Activated T-cell treated with anti-CD3 and anti-CD28 coated beads for 1 hour (primary cell): ENCODE data around the gene TATDN2.
"Not testable (repeated sequence)": the region's sequence is repeated elsewhere in the genome, so short reads cannot be mapped to it uniquely, and the experiment has no call there.

Experiments used
- DNase-seq: peaks from one replicate; pipeline ENCODE4 v3.0.0-alpha.2; 2020; ENCODE audit warnings: low read depth

The TATDN2 gene

DNA sequence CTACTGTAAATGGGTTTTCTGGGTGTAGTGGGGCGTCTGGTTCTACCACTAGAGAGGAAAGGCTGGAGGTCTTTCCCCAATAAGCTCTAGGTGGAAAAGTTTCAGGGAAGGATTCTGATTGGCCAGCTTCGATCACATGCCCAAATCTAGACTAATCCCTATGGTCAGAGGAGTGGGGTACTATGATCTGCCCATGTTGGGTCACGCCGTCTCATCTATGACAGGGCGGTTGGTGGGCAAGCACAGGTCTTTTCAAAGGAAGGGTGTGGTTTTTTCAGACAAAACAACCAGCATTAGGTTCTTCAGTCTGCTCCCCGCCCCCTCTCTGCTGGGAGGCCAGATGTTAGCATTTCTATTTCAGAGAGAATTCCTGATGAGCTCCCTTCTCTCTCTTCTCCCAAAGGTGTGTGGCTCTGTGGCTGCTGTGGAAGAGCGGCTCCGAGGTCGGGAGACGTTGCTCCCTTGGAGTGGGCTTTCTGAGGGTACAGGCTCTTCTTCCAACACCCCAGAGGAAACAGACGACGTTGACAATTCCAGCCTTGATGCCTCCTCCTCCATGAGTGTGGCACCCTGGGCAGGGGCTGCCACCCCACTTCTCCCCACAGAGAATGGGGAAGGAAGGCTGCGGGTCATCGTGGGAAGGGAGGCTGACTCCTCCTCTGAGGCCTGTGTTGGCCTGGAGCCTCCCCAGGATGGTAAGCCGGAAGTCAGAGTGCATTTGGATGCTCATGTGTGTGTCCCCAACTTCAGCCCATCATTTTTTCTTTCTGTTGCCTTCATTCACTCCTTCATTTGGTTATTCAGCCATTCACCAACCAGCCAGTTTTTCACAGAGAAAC is 9.7 kb upstream of the TATDN2 start:
- DNase-seq = no peak

DNA sequence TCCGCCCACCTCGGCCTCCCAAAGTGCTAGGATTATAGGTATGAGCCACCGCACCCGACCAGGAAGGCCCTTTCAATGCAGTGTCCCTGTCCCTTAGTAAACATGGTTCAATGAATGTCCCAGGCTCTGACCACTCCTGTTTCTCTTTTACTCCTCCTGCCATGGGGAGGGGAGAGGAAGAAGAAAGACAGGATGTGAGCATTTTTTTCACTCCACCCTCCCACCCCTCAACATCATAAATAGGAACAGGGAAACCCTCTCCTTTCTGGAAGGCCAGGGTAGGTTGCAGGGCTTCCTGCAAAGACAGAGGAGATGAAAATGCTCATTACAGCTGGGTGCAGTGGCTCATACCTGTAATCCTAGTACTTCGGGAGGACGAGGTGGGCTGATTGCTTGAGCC is 7.5 kb upstream of the TATDN2 start:
- no peak for DNase-seq

DNA sequence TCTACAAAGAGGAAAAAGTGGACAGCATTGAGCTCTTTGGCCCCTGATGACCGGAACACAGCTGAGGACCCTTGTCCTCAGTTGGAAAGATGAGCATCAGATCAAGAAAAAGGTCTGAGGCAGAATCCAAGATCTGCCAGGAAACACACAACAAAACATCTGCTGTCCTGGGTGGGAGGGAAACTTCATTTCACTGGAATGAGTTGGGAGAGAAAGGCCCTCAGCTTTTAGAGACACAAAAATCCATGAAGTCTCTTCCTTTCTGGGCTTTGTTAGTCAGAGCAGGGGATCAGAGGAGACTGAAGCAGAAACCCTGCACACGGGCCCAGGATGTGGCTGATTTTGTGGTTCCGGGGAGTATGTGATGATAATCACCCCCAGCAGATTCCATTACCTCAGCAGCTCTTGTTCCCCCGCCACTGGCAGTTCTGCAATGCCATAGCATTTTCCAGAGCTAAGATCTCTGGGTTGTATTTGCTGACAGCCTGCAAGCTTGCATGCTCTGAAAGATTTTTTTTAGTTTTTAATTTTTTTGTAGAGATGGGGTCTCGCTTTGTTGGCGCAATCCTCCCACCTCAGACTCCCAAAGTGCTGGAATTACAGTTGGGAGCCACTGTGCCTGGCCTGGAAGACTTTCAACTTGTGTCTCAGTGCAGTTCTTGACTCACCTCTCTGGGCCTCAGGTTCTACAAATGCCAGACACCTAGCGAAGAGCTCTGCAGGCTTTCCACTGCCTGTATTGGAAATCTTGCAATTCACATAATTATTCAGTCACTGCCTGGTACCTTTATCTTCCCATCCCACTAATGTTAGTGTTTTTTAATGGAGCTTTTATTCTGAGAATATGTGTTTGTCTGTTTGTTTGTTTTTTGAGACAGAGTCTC is 5.8 kb upstream of the TATDN2 start:
- DNase-seq = peak; percentile 66

DNA sequence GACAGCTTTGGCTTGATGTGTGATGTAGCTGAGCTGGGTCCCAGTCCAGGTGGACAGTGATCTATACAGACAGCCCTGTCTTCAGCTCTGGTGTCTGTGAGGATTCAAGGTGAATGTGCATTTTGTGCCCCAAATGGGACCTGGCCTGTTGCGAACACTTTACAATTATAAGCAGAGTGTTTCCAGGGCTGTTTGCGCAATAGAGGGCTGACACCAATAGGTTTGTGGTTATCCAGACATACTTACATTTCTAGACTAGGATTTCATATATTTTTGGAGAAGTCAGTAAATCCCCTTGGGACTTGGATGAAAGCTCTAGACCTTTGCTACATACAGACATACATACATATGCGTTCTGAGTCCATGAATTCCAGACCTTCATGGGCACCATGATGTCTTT is 4.2 kb upstream of the TATDN2 start:
- no peak for DNase-seq

DNA sequence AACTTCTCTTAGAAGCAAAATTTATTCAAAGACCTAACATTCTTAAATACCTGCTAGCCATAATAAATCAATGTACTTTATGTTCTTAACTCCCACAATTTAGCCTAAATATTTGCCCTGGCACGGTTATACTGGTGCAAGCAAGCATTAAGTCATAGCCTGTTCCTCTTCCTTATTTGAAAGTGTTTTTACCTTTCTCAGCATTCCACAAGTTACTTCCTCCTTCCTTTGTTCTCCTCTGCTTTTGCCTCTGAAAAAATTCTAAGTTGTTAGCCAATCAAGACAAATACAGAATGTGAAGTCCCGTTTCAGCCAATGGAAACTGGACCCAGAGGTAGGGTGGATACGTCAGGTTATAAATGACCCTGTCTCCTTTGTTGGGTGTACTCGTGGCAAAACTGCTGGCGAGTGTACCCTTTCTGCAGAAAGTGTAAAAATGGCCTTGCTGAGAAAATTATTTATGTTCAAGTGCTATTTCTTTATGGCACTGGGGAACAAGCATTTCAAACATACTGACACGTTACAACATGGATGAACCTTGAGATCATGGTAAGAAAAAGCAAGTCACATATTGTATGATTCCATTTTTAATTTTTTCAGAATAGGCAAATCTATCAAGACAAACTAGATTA is 3.1 kb upstream of the TATDN2 start:
- DNase-seq = no peak

DNA sequence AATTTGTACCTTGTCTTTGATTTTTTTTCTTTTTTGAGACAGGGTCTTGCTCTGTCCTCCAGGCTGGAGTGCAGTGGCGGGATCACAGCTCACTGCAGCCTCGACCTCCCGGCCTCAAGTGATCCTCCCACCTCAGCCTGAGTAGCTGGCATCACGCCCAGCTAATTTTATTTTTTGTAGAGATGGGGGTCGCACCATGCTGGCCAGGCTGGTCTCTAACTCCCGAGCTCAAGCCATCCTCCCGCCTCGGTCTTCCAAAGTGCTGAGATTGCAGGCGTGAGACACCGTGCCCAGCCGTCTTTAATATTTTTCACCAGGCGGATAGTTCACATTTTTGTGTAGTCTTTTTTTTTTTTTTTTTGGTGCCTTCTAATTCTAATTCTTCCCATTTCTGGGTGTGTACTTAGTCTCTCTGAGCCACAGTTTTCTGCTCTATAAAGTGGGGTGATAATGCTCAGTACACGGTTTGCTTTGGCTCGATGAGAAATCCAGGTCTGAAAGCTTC is 528 bp upstream of the TATDN2 start:
- DNase-seq = no peak

DNA sequence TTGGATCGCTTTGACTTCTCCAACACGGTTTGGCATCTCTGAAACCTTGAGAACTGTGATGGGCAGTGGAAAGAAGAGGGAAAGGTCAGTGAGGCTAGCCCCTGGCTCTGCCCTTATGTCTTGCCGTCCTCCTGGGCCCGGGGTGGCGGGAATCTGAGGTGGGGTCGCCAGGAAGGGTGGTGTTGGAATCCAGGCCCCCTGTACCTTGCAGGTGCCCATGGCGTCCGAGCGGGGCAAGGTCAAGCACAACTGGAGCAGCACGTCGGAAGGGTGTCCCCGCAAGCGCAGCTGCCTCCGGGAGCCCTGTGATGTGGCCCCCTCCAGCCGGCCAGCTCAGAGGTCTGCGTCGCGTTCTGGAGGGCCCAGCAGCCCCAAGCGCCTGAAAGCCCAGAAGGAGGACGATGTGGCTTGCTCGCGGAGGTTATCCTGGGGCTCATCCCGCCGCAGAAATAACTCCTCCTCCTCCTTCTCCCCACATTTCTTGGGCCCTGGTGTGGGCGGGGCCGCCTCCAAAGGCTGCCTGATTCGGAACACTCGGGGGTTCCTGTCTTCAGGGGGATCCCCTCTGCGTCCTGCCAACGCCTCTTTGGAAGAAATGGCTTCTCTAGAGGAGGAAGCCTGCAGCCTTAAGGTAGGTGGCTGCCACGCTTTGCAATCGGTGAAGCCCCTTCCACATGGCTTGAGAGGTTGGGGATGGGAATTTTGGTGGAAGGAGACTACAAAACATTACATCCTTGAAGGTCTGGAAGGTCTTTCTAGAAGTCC is 907 bp downstream of the TATDN2 start:
- peak; percentile 30 for DNase-seq

DNA sequence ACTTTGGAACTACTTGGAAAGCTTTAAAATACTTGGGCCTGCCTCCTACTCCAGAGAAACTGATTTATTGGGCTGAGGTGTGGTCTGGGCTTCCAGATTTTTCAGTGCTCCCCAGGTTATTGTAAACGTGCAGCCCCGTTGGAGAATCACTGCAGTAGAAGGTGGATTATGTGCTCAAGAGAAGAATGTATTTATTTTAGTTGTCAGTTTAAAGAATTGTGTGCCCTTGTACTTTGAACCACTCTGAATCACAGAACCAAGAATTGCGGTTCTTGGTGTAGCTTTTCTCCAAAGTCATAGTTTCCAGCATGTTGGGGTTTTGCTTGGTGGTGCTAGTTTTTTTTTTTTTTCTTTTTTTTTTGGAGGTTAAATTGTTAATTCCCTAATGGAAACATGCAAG is 1.6 kb downstream of the TATDN2 start:
- no peak for DNase-seq

DNA sequence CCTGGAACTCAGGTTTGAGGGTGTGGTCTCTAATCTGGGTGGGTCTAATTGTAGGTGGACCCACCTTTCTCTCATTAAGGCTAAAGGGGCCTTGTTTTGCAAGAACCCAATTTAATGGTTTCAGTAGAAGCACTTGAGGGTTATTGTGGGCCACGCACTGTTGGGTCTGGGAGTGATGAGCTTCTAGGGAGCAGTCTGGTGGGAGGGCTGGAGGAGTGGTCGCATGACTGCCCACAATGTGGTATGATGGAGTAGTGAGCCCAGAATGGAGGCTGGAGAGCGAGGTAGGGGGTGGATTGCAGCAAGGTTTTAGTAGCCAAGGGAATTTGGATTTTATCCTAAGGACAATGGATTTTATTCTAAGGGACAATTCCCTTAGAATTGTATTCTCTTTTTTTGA is 2.7 kb downstream of the TATDN2 start:
- no peak for DNase-seq

DNA sequence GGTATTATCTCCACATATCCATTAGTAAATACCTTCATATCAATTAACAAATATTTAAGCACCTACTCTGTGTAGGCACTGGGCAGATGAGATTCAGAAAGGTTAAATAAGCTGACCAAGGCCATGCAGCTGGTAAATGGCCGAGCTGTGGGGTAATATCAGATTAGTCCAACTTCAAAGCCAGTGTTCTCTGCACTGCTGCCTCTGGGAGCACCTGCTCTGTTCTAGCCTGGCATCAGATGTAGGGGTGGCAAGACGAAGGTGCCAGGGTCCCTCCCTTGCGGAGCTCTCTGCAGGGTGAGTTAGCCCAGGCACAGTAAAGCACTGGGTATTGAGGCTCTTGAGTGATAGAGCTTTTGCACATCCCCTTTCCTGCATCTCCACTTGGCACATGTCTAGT is 5.5 kb downstream of the TATDN2 start:
- DNase-seq = no peak

DNA sequence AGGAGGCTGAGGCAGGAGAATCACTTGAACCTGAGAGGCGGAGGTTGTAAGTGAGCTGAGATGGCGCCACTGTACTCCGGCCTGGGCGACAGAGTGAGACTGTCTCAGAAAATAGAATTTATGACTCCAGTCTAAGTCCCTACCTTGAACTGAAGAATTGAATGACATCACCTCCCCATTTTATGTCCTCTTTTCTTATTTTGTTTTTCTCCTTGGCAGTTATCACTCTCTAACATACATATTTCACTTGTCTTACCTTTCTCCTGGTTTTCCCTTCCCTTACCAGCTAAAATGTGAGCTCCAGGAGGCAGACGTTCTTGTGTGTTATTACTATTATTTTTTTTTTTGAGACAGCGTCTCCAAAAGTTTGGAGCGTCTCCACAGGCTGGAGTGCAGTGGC is 7.6 kb downstream of the TATDN2 start:
- no peak for DNase-seq

DNA sequence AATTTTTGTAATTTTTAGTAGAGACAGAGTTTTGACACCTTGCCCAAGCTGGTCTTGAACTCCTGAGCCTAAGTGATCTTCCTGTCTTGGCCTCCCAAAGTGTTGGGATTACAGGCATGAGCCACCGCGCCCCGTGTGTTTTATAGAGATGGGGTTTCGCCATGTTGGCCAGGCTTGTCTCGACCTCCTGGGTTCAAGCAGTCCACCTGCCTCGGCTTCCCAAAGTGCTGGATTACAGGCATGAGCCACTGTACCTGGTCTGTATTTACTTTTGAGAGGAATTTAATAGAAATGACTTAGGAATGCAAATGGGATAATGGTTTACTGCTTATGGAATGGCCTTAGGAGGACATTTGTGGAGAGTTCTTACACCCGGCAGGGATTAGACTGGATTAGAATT is 10.8 kb downstream of the TATDN2 start:
- no peak for DNase-seq

DNA sequence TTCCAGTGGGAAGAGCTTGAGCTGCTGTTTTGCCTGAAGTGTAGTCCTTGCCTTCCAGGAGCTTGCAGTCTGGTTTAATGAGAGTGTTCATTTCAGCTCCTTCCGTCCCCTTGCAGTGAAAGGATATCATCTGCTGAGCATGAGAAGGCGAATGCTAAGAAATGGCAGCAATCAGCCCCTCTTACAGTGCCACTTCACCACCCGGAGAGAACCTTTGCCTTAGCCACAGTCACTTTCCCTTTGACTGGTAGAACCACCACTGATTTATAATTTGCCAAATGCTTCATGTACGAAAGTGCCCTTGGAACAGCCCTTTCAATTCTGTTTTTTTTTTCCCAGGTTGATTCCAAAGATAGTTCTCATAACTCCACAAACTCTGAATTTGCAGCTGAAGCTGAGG is 11.5 kb downstream of the TATDN2 start:
- no peak for DNase-seq

DNA sequence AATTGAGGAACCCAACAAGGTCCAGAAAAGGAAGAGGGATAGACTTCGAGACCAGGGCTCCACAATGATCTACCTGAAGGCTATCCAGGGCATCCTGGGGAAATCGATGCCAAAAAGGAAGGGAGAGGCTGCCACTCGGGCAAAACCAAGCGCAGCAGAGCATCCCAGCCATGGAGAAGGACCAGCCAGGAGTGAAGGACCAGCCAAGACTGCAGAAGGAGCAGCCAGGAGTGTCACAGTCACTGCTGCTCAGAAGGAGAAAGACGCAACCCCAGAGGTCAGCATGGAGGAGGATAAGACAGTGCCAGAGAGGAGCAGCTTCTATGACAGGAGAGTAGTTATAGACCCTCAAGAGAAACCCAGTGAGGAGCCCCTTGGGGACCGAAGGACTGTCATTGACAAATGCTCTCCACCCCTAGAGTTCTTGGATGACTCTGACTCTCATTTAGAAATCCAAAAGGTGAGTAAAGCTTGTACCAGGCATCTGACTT is 12.0 kb downstream of the TATDN2 start:
- no peak for DNase-seq

DNA sequence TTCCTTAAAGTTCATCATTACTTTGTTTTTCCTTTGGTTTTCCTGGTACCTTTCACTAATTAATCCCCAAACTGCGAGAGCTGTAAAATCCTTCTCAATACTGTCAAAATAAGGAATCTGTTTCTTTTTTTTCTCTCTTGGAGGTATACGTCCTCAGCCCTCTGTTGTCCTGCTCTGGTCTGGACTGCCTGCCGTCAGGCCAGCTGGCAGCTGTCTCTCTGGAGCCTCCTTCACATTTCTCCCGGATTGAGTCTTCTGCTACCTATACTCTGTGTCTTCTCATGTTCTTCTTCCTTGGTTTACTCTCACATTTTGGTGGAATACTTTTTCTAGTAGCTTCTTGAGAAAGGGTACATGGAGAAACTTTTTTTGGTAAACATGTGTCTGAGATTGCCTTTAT is 13.8 kb downstream of the TATDN2 start:
- DNase-seq = no peak

DNA sequence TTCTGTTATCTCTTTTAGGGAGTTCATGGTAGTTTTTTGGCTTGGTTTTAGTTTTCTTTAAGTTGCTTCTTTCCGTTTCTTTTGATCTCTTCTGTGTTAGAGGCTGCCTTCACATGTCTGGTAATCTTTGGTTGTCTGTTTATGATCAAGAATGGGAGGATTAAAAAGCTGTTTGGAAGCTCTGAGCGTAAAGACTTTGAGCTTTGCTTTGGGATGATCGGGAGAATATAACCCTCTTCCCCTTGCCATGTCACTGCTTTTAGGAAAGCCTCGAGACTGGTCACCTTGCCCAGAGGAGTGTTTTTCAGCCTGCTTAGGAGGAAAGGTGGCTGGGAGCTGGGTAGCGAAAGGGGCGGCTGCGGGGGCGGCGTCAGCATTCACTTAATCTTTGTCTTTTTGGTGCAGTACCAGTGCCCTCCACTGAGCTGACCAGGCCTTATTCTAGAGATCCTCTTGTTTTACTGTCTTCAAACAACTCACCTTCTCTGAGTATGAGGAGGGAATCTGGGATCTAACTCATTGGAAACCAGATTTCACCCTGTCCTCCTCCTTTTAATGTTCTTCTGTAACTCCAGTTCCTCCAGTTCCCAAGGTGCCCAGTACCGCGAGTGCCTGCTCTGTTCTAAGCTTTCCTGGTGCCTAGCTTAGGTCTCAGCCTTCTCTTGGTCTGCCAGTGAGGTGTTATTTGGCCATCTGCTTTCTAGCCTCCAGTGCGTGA is 15.5 kb downstream of the TATDN2 start:
- peak; percentile 54 for DNase-seq

DNA sequence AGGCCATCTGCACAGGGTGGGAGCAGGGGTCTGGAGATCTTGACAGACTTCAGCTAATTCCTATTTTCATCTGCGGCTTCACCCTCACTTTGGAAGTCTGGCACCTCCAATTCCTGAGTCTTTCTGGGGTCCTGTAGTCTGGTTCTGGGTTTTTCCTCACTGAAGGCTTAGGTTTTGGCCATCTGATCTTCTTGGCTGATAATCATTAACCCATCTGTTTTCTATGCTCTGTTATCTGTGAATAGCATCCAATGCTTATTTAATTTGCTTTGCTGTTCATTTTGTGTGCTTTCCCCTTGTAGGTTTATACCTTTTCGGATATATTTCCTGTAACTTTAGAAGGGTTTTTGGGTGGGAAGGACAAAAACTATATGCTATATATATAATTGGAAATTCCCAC is 17.6 kb downstream of the TATDN2 start:
- no peak for DNase-seq

DNA sequence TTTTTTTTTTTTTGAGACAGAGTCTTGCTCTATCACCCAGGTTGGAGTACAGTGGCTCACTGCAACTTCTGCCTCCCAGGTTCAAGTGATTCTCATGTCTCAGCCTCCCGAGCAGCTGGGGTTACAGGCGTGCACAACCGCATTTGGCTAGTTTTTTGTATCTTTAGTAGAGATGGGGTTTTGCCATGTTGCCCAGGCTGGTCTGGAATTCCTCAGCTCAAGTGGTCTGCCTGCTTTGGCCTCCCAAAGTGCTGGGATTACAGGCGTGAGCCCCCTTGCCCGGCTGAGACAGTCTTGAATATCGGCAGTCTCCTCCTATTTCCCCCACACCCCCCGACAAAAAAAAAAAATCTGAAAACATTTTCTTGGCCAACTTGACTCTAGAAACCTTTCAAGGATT is 18.7 kb downstream of the TATDN2 start:
- DNase-seq = not testable (repeated sequence)

DNA sequence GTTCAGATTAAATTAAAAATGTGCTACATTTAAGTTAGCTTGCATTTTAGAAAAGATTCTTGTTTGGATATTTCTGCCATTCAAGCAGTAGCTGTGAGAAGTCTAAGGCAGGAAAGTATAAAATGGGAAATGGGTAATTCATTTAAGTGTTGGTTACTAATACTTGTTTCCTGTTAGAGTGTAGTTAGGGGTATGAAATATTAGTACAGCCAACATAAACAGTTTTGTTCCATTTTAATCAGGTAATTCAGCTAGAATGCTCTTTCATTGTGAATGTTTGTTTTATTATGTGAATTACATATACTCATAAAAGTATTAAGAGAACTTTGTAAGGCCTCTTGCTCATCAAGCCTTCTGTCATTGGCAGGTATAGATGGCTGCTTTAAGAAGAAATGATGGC is 19.9 kb downstream of the TATDN2 start:
- DNase-seq = no peak

DNA sequence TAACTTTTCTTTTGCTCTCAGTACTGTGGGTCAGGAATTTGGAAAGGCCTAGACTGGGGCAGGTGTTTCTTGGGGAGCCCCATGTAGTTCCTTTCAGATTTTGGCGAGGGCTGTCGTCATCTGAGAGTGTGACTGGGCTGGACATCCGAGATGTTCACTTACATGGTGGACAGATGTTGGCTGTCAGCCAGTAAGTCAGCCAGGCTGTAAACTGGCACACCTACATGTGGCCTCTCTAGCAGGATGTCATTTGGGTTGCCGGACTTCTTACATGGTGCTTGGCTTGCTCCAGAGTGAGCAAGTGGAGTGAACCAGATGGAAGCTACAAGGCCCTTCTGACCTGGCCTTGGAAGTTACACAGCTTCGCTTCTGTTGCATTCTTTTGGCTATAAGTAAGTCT is 20.7 kb downstream of the TATDN2 start:
- no peak for DNase-seq

DNA sequence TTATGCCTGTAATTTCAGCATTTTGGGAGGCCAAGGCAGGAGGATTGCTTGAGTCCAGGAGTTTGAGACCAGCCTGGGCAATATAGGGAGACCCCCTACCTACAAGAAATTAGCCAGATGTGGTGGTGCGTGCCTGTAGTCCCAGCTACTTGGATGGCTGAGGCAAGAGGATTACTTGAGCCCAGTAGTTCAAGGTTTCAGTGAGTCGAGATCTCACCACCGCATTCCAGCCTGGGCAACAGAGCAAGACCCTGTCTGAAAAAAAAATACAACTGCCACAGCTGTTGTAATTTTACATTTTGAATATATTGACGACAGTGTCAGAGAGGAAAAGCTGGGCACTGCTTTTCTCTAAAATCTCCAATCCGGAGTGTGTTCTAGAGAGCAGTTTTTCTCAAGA is 21.2 kb downstream of the TATDN2 start:
- DNase-seq = no peak
